ENCODE results near the gene PHF10. TPM values are rescaled to one million over a fixed set of nuclear protein-coding genes. Genes with fewer than 3 reads are reported as not detected.
"Not testable (repeated sequence)": the region's sequence is repeated elsewhere in the genome, so short reads cannot be mapped to it uniquely, and the experiment has no call there.

The PHF10 gene
- polyA plus RNA-seq, 1 of the 3 experiments (the other 2 are of a cell fraction), result 23.5 TPM

GRCh38 chr6:169700296-169700695 is 24.0 kb downstream of the PHF10 start (continued):
- TF ChIP-seq PBX3 (IDR thresholded peaks at IDR 0.05), result no peak

GRCh38 chr6:169697115-169697514 is 27.2 kb downstream of the PHF10 start:
- H3K9me3 ChIP-seq; H4K20me1 ChIP-seq (ENCODE audit: insufficient read depth); H2AFZ ChIP-seq (ENCODE audit: low read depth); H3K4me2 ChIP-seq; POLR2A ChIA-PET; H3K27ac ChIP-seq (ENCODE audit: low read depth in 2 of 2, low read length in 1 of 2); DNase-seq; H3K9ac ChIP-seq; H3K4me3 ChIP-seq (ENCODE audit: low read depth in 2 of 2, low read length in 1 of 2); H3K9me2 ChIP-seq; H3F3A ChIP-seq (replicated peaks; ENCODE audit: insufficient read depth); H3K27me3 ChIP-seq (ENCODE audit: insufficient read depth): not testable (repeated sequence)
- H3K79me2 ChIP-seq (ENCODE audit: insufficient read depth), result peaks cover 28% of the 10 kb centered on the region
- peak; percentile 43 for TF ChIP-seq CTCF (IDR thresholded peaks at IDR 0.05)
- CTCF ChIA-PET, result interaction anchor here (0.9 kb wide), 1 partner anchor 477 kb away, joined by 3 read pairs; no protein-coding TSS in a partner anchor
- 92% methylated on average over 7 of the region's 10 CpGs for WGBS (ENCODE audit: low lambda C conversion rate)
- peaks cover 4 to 13% of the 10 kb centered on the region in 2 experiments for H3K36me3 ChIP-seq (replicated peaks in 1 of 2; ENCODE audit: control insufficient read depth in 1 of 2, insufficient read depth in 2 of 2, low read length in 1 of 2)
- peaks cover 5 to 13% of the 10 kb centered on the region in 2 experiments; a peak in 3 of 4 replicates for H3K4me1 ChIP-seq (ENCODE audit: control insufficient read depth in 1 of 2, insufficient read depth in 2 of 2, low read depth in 1 of 2, low read length in 1 of 2)

GRCh38 chr6:169695131-169695530 is 29.2 kb downstream of the PHF10 start:
- no peak for DNase-seq
- Histone ChIP-seq H3F3A (replicated peaks; ENCODE audit: insufficient read depth) (no peaks in the 10 kb centered on the region), H4K20me1 (ENCODE audit: insufficient read depth) (no peaks in the 10 kb centered on the region), H3K36me3 (replicated peaks in 1 of 2; ENCODE audit: control insufficient read depth in 1 of 2, insufficient read depth in 2 of 2, low read length in 1 of 2) (peaks cover 4 to 16% of the 10 kb centered on the region in 2 experiments), H3K4me2 (no peak overlapping the region), H3K9me3 (no peaks in the 10 kb centered on the region), H3K4me3 (ENCODE audit: low read depth in 2 of 2, low read length in 1 of 2) (no peak overlapping the region), H3K27ac (ENCODE audit: low read depth in 2 of 2, low read length in 1 of 2) (no peak overlapping the region), H2AFZ (ENCODE audit: low read depth) (no peak overlapping the region), H3K79me2 (ENCODE audit: insufficient read depth) (peaks cover 12% of the 10 kb centered on the region; the same call in 1 of the 2 replicates), H3K9me2 (no peaks in the 10 kb centered on the region), H3K9ac (no peak overlapping the region), H3K4me1 (ENCODE audit: control insufficient read depth in 1 of 2, insufficient read depth in 2 of 2, low read depth in 1 of 2, low read length in 1 of 2) (peaks cover 0 to 6% of the 10 kb centered on the region in 2 experiments; a peak in 1 of 4 replicates), H3K27me3 (ENCODE audit: insufficient read depth) (no peaks in the 10 kb centered on the region)
- no peak for TF ChIP-seq YY1 (IDR thresholded peaks at IDR 0.05; ENCODE audit: low read depth)
- no peak for TF ChIP-seq RCOR1 (IDR thresholded peaks at IDR 0.05; ENCODE audit: low read length)
- TF ChIP-seq SIN3A (IDR thresholded peaks at IDR 0.05; ENCODE audit: borderline replicate concordance, low read depth, low read length), result no peak
- no peak for TF ChIP-seq SMC3 (IDR thresholded peaks at IDR 0.05; ENCODE audit: low read depth, low read length)
- TF ChIP-seq JUND (IDR thresholded peaks at IDR 0.05), result no peak
- TF ChIP-seq EP300 (IDR thresholded peaks at IDR 0.05; ENCODE audit: borderline replicate concordance in 1 of 2, low read depth in 1 of 2, low read length in 1 of 2), result no peak
- 99% methylated on average over 5 of the region's 5 CpGs for WGBS (ENCODE audit: low lambda C conversion rate)
- CTCF ChIA-PET, result no interaction called here
- POLR2A ChIA-PET, result no interaction called here

Measured in SK-N-SH (cell line).